ENCODE measurements around the gene COQ10A. TPM values are rescaled to one million over a fixed set of nuclear protein-coding genes. Genes with fewer than 3 reads are reported as not detected.

The COQ10A gene
- 7.2 and 7.4 TPM in 2 replicates for total RNA-seq

DNA sequence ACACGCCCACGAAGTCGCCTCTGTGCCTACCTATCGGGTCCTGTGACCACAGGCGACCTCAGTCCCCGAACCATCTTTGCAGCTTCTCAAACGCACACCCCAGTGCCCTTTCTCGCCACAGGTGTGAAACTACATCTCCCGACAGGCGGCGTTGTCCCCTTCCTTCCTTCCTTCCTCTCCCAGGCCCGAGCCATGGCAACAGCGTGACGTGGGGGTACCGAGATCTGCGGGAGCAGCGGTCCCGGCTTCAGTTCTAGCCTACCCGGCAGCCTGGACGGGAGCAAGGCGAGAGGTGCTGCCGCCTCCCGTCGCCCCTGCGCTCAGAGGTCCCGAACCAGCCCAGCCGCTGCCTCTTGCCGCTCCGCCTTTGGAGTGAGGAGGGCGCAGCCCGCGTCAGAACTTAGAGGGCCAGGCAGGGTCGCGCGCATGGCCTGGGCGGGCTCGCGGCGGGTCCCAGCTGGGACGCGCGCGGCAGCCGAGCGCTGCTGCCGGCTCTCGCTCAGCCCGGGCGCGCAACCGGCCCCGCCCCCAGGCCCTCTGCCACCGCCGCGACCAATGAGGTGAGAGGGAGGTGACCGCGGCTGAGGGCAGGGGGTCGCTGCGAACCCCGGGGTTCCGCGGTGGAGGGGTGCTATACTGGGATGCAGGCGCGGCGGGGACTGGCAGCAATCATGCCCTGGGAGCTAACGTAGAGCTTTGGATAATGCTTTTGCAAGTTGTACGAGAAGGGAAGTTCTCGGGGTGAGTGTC lies at the start of gene COQ10A:
Gene COQ10A, plus strand, starts transcription at position 250 of the 750 bp plus-strand sequence. Its CDS starts 177 bp downstream, at position 427.

DNA sequence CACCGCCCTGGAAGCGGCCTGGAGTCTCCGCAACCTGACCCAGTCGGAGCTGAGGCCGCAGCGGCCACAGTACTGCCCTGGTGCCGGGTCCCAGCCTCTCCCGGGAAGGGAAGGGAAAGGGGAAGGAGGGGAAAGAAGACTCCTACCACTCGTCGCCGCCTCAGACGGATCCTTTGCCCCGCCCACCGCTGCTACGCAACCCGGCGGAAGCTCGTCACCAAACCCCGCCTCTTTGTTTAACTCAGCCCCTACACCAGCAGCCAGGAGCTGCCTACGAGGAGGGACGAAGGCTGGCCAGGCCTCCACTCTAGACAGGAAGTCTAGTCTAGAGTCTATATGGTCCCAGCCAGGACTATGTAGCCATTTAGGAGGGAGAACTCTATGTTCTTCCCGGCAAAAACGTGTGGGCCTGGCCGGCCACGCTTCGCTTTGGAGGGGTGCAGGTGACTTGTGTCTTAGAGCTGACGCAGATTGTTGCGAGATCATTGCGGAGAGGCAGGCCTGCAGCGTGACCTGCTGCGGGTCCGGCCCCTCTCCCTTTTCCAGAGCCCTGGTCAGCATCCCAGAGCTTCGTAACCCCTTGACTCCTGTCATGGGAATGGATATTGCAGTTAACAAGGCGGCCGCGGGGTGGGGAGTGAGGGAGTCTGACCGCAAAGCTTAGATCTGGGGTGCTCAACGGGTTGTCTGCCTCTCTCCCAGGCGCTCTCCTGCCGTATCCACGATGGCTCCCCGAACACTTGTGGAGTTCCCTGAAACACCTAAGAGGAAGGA lies 44.8 kb upstream of the COQ10A start, which contains the start of gene RNF41:
Gene RNF41, minus strand, starts transcription at position 166 of the 774 bp plus-strand sequence. CDS start 7,875 bp downstream, outside the sequence.

DNA sequence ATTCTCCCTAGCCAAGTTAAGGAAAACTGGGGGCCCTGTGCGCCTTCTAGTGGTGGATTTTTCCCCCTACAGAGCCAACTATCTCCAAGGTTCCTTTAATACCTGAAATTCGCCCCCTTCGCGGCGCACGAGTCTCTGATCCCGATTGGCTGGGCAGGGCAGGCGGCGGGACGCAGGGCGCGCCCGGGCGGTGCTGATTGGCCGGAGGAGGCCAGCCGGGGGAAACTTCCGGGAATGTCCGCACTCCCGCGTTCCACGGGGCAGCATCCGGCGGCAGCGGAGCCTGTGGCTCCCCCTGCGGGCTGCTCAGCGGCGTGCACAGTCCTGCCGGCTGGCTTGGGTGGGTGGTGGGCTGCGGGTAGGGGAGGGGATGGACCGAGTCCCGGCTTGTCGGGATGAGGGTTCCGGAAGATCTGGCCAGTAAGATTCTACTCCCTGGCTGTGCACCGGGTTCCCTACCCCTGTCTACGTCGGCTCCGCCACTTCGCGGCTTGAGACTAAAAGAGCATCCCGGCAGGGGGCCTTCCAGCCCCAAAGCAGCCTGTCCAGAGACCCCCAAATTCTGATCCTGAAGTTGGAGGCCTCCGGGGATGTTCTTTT lies 42.5 kb upstream of the COQ10A start, which contains the start of gene NABP2:
Gene NABP2, plus strand, starts transcription at position 241 of the 600 bp plus-strand sequence. CDS start 515 bp downstream, outside the sequence.

DNA sequence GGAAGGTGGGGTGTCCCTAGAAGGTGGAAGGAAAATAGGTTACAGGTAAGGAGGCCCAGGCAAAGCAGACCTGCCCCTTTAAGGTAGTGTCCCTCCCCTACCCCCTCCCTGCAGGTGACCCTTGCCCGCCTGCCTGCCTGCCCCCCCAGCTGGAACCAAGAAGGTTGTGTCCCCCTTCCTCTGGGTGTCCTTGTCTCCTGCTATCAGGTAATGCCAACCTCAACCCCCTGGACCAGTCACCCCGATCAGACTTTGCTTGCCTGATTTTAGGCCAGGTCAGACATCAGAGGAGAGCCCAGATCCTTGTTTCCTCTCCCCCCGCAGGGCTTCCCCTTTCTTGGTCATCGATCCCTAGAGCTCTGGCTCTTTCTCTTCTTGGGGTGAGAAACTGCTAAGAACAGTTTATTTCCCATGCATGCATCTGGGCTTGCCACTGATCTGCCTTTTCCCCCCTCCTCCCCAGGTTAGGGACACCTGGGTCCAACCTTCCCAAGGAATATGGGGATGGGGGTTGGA lies 36.8 kb upstream of the COQ10A start, which contains the start of gene SLC39A5:
Gene SLC39A5, plus strand, starts transcription at position 136 of the 516 bp plus-strand sequence. CDS start 1,224 bp downstream, outside the sequence.

DNA sequence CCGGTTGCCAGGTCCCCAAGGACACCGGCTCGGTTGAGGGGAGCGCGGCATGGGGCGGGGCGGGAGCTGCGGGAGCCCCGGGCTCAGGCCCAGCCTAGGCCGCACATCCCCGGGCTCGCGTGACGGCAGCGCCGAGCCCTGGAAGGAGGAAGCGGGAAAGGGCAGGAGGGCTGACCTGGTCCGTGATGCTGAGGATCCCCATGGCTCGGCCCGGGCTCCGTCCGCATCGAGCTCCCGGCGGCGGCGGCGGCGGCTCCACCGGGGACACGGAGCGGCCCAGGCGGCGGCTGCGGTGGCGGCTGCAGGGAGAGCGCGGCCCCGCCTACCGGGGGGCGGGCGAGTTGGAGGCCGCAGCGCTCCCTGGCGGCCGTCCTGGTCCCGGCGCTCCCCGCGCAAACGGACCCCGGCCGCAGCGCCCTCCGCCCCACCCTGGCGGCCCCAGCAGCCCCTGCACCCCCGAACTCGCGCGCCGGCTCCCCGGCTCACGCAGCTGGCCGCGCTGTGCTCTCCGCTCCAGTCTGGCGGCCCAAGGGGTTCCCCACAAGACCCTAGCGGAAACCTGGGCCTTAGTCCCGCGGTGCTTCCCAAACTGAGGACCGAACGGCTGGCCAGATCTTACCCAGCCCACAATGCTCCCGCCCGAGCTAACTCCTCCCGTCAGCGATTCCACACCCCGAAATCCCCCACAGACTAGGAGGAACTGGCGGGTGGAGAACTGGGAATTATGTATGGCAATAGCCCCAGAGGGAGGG lies 8.5 kb upstream of the COQ10A start, which contains the start of gene ANKRD52:
Gene ANKRD52, minus strand, starts transcription at position 317 of the 752 bp plus-strand sequence. Its CDS starts 115 bp downstream, at position 202.

DNA sequence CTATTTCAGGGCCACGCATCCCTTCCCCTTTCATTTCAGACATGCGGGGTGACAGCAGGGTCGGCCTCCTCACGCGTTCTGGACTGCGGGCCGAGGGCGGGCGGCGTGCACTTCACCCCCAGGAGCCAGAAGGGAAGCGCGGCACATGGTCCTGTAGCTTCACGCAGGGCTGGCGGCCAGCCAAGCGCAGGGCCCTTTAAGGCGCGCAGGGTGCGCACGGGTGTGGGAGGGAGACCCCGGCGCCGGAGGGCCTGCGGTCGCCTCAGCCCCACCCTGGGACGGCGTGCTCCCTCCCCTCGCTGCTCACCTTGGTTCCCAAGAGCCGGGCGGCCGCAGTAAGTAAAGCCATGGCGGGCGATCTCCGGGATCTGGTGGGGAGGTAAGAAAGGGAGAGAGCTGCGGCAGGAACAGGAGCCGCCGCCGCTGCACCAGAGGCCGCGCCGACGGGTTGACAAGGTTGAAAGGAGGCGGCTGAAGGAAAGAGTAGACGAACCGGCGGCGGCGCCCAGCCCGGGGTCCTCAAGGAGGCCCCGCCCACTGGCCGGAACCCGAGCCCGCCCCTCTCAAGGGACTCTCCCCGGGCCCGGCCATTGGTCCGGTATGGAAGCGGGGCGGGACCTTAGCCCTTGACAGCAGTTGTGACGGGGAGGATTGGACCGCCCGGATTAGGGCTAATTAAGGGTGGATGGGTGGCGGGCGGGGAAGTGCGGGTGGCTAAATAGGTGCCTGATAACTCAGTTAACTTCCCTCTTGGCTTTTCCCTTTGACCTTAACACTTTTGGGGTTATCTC lies 33.3 kb downstream of the COQ10A start, which contains the start of gene CS:
Gene CS, minus strand, starts transcription at position 478 of the 791 bp plus-strand sequence. Its CDS starts 129 bp downstream, at position 349.

DNA sequence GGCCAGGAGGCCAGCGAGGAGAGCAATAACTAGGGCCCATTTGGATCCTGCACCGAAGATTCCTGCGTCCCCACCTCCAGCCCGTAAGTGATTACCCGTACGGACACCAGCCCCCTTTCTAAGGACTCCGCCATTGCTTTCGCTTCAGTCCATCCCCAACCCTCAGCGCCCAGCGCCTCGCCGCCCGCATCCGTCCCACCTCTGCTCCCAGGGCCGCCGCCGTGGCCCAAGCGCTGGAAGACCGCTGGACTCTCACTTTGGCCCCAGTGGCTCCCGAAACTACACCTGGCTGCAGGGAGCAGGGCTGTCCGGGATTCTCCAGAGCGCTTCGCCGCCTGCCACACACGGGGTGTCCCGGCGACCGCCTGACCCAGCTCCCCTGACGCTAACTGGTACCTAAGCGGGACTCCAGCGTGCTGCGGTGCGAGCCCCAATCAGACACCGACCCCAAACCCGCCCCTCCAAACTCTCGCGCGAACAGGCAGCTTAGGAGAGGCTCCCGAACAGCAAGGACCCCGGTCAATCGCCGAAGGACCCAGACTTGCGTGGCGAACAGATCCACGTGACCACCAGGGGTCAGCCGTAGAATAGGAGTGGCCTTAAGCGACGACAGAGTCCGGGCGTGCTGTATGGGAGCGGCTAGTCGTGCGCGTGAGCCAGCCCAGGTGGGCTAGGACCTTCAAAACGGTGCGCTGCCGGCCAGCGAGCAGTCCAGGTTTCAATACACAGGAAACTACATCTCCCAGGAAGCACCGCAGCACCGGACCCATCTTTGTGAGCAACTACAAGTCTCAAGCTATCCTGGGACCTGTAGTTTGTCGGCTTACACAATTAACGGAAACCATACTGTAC lies 49.1 kb downstream of the COQ10A start, which contains the start of gene CNPY2:
Gene CNPY2, minus strand, starts transcription at position 367 of the 852 bp plus-strand sequence. CDS start 771 bp downstream, outside the sequence.

Other genes starting within 250 kb of the COQ10A start
- gene IKZF4, start 245.9 kb upstream of the COQ10A start, total RNA-seq: 2.6 and 4.5 TPM in 2 replicates
- gene RPS26, start 225.0 kb upstream of the COQ10A start, total RNA-seq: 317 and 566 TPM in 2 replicates
- gene ERBB3, start 186.8 kb upstream of the COQ10A start, total RNA-seq: 0.39 TPM in 1 of 2 replicates, not detected in the other
- 72.1 and 74.9 TPM in 2 replicates for gene PA2G4, start 162.4 kb upstream of the COQ10A start, total RNA-seq
- 2,429 and 4,110 TPM in 2 replicates for gene RPL41, start 150.3 kb upstream of the COQ10A start, total RNA-seq
- gene ZC3H10, start 148.7 kb upstream of the COQ10A start, total RNA-seq: 3.8 and 4.0 TPM in 2 replicates
- gene ESYT1, start 138.7 kb upstream of the COQ10A start, total RNA-seq: 112 and 122 TPM in 2 replicates
- gene MYL6B, start 114.4 kb upstream of the COQ10A start, total RNA-seq: 52.9 and 103 TPM in 2 replicates
- gene MYL6, start 108.6 kb upstream of the COQ10A start, total RNA-seq: 1,038 TPM in 2 replicates
- 51.1 and 58.5 TPM in 2 replicates for gene SMARCC2, start 77.5 kb upstream of the COQ10A start, total RNA-seq
- 45.1 and 58.2 TPM in 2 replicates for gene RNF41, start 45.0 kb upstream of the COQ10A start, total RNA-seq
- gene NABP2, start 42.6 kb upstream of the COQ10A start, total RNA-seq: 20.4 and 24.1 TPM in 2 replicates
- gene SLC39A5, start 36.9 kb upstream of the COQ10A start, total RNA-seq: not detected in 2 replicates
- 15.5 and 20.8 TPM in 2 replicates for gene ANKRD52, start 8.6 kb upstream of the COQ10A start, total RNA-seq
- 74.3 and 82.7 TPM in 2 replicates for gene CS, start 33.4 kb downstream of the COQ10A start, total RNA-seq
- 85.4 and 89.3 TPM in 2 replicates for gene CNPY2, start 49.0 kb downstream of the COQ10A start, total RNA-seq
- 15.5 and 15.9 TPM in 2 replicates for gene PAN2, start 67.1 kb downstream of the COQ10A start, total RNA-seq
- not detected in 2 replicates for gene IL23A, start 71.9 kb downstream of the COQ10A start, total RNA-seq
- 139 and 194 TPM in 2 replicates for gene STAT2, start 93.2 kb downstream of the COQ10A start, total RNA-seq
- not detected in 2 replicates for gene APOF, start 95.9 kb downstream of the COQ10A start, total RNA-seq
- gene TIMELESS, start 182.5 kb downstream of the COQ10A start, total RNA-seq: 3.6 and 3.9 TPM in 2 replicates
- not detected in 2 replicates for gene MIP, start 187.7 kb downstream of the COQ10A start, total RNA-seq
- gene SPRYD4, start 201.6 kb downstream of the COQ10A start, total RNA-seq: 0.98 and 1.2 TPM in 2 replicates
- gene GLS2, start 221.2 kb downstream of the COQ10A start, total RNA-seq: not detected in 2 replicates